H1 (cell line): ENCODE measurements around the gene TCERG1. TPM values are rescaled to one million over a fixed set of nuclear protein-coding genes. Genes with fewer than 3 reads are reported as not detected.

Source experiments
- polyA plus RNA-seq, 7 experiments: library from polyadenylated mRNA; depleted of rRNA in 3 of 7; stranded (reverse) in 5 of 7; unstranded in 2 of 7; fragments of >200 nt in 5 of 7; fragments of 200-250 nt in 2 of 7; gene quantifications; 1 replicate in 5 of 7; 2 replicates in 1 of 7; 4 replicates in 1 of 7; pipeline versions ENCODE4 v1.2.1 to v1.2.3, GENCODE V29; 2011 to 2013; ENCODE audit warnings: missing spikeins in 2 of 7, mixed read lengths in 2 of 7
- small RNA-seq: library from polyadenylated mRNA; stranded (forward); fragments of <200 nt; extraction: miRNeasy Mini kit (QIAGEN cat#:217004); gene quantifications from one replicate; pipeline ENCODE3, GENCODE V24; 2013; ENCODE audit not compliant: insufficient read depth
- total RNA-seq: library from RNA; stranded (reverse); fragmentation: NEBNext Ultra II Directional; extraction: Animal tissue kit (Norgen Biotek cat#: 25700); gene quantifications from 2 replicates; pipeline ENCODE4 v1.2.1, GENCODE V29; 2021

The TCERG1 gene
- total and polyA plus RNA-seq, 2 of the 8 experiments (the other 6 are each of a cell fraction or from before 2014, with no cell fraction given): 105 to 122 TPM

Small RNA genes within 50 kb of the gene (small RNA-seq; reads per million reads assigned to genes)
- not detected for gene RF02271

Other genes starting within 250 kb of the TCERG1 start
- 42.9 and 44.9 TPM in 2 replicates for gene RBM27, start 243.7 kb upstream of the TCERG1 start, total RNA-seq
- gene RBM27, start 243.7 kb upstream of the TCERG1 start, polyA plus RNA-seq (2011; rRNA removed): 7.9 and 13.1 TPM in 2 replicates
- gene POU4F3, start 108.5 kb upstream of the TCERG1 start, total RNA-seq: 0.11 TPM in 1 of 2 replicates, not detected in the other
- 0.09 and 0.22 TPM in 2 replicates for gene POU4F3, start 108.5 kb upstream of the TCERG1 start, polyA plus RNA-seq (2011; rRNA removed)
- gene GPR151, start 68.9 kb downstream of the TCERG1 start, total RNA-seq: not detected in 2 replicates
- gene GPR151, start 68.9 kb downstream of the TCERG1 start, polyA plus RNA-seq (2011; rRNA removed): 0.03 TPM in 1 of 2 replicates, not detected in the other